NCI-H187 treated with DMSO at 0.1 percent for 48 hours (cell line): Measurements from ENCODE around the gene PPP1R14C.
"Not testable (repeated sequence)": the region's sequence is repeated elsewhere in the genome, so short reads cannot be mapped to it uniquely, and the experiment has no call there.

Experiments
- DNase-seq: peaks from one replicate; lab custom pipeline; 2025; lab: John Stamatoyannopoulos, UW

Gene PPP1R14C

DNA sequence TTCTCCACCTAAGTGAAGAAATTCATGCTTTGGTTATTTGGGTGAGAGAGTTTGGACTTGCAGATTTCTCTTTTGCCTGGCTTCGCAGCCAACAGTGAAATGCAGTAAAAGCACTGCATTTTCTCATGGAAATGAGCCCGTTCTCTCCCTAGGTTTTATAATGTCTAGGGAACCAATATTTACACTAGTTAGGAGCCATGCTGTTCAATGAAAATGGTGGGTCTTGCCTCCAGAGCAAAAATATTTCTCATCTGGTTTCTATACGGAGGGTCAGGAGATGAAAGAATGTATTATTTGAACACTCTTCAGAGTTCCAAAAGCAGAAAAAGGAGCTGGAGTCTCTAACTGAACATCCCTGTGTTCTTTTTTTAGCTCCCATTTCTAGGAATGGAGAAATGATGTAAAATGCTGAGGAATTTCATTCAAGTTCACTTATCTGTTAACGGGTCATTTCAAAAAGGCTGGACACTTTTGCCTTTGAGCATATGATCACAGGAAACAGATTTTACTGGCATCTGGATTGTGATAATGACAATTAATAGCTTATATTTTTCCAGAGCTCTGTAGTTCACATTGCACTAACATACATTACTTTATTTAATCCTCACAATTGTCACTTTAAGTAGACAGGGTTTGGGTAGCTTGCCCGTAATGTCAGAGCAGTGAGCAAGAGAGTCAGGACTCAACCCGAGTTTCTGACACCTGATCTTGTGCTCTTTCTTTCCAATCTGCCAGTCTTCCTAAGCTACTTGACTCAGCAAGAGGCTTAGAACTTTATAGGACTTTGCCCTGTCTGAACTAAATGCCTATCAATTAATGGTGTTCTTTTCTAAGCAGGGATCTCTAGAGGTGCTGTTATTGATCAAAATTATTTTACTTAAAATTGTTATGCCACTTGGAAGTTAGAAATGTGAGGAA lies 78.0 kb downstream of the PPP1R14C start:
- no peak for DNase-seq

DNA sequence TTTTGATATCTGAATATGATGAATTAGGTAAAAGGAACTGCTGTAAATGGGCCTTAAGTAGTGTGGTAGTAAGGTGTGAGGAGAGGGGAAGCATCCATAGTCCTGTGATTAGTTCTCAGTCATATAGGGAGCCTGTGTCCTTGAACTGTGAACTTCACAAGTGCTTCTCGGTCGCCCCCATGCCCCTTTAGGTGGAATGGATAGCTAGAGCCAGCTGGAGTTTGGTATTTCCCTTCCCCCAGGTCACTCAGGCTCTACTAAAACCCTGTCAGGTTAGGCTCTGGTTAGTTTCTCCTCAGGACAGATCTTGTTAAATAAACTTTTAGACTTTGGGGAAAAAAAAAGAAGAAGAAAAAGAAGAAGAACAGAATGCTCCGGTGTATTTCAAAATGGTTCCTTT lies 82.0 kb downstream of the PPP1R14C start:
- no peak for DNase-seq

DNA sequence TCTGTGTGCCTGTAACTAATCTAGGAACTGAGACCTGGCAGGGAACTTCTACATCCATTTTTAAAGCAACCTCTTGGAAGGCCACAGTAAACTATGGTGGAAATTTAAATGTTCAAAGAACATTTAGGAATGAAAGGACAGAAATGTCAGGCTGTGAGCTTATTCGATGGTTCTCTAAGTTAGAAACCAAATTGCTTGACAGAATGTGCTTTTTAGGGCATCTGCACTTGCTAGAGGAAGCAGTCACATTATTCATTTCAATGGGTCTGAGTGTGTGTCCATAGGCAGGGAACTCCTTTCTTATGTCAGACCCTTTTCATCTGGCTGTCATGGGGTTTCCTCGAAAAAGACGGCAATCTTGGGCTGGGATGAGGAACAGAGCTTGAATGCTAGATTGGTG lies 84.4 kb downstream of the PPP1R14C start:
- DNase-seq, result no peak

DNA sequence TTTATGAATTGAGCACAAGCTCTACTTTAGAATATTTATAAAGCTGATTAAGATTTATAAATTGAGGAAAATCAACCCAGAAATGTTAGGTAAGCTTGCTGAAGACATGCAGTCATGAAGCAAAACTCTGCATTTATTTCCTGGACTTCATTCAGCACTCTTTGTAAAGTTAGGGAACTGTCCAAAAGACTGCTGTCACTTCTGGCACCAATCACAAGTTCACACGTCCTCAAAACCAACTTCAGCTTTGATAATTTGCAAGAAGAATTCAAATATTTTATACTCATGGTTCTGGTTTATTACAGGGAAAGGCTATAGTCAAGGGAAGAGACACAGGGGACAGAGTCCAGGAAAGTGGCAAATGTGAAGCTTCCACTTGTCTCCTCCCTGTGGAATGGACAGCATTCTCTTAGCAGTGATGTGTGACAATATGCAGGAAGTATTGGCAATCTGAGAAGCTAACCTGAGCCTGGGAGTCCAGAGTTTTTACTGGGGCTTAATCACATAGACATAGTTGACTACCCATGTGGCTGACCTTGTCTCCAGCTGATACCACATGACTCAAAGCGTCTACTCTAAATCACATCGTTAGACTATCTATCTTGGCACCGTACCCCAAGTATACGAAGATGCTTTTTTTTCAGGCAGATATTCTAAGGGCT lies 85.4 kb downstream of the PPP1R14C start:
- no peak for DNase-seq

DNA sequence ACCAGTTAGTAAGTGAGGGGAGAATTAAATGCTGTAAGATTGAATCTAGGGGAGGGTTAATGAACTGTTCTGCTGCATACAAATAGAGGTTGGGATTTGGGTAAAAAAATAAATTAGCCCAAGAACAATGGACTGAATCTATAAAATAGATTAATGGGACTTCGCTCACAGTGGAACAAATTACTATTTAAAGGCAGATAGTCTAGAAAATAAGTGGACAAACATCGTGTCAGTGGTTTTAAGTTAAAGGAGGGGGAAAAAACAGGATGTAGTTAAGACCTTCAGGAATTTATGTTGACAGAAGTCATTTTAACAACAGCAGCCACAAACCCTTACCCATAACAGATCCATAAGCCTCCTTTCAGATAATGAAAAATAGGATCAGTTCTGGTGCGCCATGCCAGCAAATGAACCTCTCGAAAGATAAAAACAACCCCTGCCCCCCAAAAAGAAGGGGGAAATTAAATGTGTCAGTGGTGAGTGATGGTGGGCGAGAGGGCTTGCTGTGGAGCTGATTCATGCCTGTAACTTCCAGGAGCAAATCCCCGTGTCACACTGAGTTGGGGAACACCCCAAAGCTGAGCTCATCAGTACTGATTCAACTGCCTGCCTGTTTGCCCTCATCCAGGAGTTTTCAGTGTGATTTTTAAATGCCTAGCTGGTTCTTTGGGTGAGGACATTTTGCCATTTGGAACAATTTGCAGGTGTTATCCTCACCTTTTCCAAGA lies 86.8 kb downstream of the PPP1R14C start:
- DNase-seq, result no peak

DNA sequence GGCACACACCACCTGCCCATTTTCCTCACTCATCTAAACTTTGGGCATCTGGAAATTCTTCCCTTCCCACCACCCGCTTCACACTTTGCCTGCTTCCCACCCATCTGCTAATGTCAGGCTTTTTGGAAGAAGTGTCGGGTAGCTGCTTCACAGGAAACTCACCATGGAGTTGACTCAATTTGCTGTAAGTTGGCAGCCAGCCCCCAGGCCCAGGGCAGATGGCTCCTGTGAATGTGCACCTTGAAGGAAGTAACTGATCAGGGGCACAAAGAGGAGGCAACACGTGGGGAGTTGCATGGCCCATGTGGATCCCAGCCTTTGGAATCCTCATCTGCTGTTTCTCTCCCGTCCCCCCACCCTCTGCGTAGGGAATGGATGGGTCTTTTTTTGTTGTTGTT lies 87.3 kb downstream of the PPP1R14C start:
- no peak for DNase-seq

DNA sequence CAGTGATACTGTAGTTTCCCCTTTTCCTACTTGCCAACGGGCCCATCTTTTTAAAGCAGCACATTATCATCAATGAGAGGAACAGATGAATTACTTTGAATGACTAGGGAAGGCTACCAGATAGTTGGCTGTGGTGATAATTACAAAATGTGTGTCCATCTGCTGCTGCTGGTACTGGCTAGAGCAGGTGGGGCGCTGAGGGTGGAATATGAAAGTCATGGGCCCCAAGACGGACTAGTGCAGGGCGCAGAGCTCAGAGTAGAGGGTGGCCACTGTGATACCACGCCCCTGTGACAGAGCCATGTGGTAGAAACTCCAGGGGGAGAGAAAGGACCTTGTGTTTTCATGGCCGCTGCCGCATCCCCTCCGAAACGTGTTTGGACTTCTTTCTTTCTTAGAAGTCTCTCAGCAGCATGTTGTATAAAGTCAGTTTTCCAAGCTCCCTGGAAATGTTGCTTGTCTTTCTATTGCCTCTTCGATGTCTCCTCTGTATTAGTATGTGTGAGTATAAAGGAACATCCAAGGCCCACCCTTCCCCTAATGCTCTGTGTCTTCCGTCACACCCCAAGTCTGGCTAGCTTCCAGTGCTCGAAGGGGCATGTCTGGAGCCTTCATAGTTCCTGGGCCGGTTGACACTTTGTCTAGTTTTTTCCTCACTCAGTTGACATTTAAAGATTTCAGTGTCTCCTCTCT lies 88.1 kb downstream of the PPP1R14C start:
- no peak for DNase-seq

DNA sequence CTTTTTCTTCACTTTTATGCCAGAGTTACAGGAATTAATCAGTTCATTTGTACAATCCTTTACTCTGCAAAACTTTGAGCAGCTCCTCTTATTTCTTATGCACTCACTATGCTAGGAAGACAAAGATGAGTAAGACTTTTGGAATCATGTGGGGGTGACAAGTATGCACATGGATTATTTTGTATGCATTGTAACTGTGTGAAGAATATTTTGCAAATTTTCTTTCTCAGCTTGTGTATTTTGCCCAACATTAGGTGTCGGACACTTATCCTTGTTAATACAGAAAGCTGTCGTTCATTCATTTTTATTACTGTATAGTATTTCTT lies 88.6 kb downstream of the PPP1R14C start:
- DNase-seq, result no peak

DNA sequence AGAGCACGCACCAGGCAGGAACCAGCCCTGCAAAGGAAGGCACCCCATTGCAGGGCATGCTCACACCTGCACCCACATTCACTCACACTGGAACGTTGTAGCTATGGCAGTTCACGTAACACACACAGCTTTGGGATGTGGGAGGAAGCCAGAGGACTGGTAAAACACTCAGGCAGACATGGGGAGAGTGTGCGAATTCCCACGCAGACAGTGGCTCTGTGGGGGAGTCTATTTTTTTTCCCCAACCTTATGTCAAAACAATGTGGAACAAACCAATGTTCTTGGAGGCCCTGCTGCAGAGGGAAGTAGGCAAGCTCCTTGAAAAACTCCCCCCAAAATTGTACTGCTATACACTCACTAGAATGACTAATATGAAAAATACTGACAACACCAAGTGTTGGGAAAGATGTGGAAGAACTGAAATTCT lies 91.0 kb downstream of the PPP1R14C start:
- no peak for DNase-seq

DNA sequence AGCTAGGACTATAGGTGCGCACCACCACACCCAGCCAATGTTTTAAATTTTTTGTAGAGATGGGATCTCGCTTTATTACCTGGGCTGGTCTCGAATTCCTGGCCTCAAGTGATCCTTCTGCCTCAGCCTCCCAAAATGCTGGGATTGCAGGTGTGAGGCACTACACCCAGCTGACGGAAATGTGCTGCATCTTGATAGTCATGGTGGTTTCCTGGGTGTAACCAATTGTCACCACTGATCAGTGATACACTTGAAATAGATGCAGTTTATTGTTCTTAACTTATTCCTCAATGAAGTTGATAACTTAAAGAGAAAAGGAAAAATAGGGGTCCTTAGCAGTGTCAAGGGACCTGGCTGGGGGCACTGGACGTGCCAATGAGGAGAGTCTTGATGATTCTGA lies 92.4 kb downstream of the PPP1R14C start:
- DNase-seq, result no peak

DNA sequence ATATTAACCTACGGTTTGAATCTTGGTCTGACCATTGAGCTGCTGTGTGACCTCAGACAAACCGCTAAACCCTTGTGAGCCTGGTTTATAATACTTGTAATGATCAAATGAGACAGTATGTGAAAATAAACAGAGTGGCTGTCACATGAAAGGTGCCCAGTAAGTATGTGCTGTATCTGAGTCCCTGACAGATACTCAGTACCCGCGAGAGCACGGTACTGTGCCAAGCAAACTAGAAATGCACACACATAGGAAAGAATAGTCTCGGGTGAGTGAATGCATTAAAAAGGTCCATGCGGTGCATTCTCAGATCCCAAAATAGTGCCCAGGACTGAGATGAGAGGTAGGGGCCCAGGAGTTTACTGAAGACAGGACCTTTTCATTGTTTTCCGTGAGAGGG lies 93.3 kb downstream of the PPP1R14C start:
- no peak for DNase-seq

DNA sequence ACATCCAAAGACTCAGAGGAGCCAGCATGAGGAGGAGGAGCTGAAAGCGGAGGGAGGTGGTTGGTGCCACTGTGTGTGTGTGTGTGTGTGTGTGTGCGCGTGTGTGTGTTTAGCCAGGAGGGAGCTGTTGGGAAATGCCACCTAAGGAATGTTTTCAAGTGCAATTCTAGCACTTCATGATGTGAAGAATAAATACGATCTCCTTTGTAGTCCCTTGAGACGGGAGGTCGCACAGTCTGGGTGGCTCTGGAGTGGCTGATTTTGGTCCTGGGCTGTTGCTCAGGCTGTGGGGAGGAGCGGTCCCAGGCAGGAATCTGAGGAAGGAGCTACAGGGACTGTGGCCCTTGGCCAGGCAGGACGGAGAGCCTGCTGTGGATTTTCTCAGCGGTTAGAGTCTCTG lies 93.7 kb downstream of the PPP1R14C start:
- no peak for DNase-seq

DNA sequence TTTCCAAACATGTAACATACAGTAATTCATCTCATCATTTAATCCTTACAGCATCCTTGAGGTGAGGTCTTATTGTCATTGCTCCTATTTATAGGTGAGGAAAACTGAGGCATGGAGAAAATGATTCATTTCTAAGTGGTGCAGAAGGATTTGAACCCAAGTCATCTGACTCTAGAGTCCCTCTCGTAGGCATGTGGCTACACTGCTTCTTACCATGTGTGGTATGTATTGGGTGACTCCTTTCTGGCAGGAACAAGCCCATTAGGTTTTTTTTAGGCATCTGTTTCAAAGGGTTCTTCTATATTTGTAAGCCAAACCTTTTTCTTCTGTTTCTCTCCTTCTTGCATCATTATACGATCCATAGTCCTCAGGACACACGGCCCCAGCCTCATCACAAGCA lies 94.8 kb downstream of the PPP1R14C start:
- no peak for DNase-seq

DNA sequence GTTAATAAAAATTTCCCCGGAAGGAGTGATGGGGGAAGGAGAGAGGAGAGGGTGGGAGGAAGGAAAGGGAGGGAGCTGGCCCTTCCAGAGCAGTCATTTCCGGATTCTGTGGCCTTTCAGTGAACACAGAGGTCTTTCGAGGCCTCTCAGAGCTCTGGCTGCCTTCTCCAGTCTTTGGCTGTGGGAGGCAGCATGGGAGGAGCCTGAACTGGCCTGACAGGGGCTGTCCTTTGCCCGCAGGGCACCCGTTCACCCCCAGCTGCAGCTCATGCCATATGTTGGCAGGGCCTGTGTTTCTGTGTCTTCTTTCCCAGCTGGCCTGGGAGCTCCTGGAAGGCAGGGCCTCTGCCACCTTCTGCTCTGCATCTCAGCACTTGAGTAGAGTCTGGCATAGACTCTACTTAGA lies 95.5 kb downstream of the PPP1R14C start:
- DNase-seq, result no peak

DNA sequence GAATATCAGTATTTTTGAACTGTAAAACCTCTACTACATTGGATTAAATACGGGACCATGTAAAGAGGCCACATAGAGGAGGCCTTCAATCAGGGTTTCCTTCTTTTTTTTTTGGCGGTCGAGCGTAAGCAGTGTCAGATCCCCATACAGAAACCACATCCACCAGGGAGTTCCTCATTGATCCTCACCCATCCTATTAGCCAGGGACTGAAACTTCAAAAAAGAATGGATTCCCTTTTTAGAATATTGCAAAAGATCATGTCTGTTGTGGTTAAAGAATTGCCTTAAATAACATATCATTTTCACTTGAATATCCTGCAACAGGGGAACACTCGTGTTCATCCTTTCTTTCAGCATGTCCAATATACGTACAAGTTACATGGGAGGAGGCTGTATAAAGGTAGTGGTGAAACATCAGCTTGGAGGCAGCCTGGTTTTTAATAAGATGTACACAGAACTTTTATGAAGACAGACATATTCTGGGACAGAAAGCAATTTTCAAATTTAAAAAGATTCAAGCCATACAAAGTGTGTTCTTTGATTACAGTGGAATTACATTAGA lies 96.1 kb downstream of the PPP1R14C start:
- no peak for DNase-seq

DNA sequence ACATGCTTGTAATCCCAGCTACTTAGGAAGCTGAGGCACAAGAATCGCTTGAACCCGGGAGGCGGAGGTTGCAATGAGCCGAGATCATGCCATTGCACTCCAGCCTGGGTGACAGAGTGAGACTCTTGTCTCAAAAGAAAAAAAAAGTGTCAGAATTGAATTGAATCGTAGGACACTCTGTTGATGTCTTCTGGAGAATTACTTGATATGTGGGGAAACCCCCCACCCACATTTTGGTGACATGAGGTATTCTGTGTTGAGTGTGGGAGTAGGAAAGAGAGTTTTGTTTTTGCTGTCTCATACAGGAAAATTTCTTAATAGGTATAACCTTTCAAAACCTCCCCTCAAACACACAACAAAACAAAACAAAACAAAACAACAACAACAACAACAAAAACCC lies 98.9 kb downstream of the PPP1R14C start:
- DNase-seq, result not testable (repeated sequence)

DNA sequence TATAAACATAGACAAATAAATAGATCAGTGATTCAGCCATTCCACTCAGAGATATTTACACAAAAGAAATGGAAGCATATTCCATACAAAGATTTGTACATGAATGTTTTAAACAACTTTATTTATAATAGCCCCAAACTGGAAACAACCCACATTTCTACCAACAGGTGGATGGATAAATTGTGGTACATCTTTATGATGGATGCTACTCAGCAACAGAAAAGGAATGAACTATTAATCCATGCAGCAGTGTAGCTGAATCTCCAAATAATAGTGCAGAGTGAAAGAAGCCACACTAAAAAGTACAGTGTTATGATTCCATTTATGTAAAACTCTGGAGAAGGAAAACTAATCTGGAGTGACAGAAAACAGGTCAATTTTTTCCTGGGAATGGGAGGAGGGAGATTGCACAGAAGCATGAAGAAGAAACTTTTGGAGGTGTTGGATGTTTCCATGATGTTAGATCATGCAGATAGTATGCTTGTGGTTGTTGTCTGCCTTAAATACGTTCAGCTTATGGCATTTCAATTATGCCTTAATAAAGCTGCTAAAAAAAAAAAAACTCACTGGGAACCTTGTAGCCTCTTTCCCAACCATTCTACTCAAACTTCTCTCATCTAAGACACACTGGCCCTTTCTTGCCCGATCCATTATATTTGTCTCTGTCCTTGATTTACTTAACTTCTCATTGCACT lies 100.9 kb downstream of the PPP1R14C start:
- DNase-seq, result no peak

DNA sequence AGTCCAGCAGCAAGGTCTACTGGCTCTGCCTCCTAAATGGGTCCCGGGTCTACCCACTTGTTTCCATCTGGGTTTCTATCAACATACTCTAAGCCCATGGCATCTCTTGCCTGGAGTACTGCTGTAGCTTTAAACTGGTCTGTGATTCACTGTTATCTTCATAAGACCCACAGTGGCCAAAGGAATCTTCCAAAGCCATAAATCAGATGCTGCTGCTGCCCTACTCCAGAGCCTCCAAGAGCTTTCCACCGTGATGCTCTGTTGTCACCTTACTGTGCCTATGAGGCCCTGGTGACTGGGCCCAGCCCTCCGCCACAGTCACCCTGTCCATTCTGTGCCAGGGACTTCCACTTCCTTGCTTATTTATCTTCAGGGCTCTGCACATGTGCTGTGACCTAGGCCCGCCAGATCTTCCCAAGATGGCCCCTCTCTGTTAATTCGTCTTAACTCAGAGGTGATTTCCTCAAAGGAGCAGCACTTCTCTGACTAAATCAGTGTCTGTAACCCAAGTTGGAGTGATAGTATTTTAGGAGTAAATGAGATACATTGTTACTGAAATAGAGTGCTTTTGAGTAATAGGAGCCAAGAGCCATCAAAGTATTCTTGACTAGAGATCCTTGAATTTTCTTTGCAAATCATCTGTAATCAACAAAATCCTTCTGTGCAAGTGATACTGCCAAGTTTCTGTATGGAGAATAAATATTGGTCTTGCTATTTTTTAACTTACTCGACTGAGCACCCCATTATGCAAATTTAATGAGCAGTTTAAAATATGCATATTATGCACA lies 102.5 kb downstream of the PPP1R14C start:
- DNase-seq, result no peak

DNA sequence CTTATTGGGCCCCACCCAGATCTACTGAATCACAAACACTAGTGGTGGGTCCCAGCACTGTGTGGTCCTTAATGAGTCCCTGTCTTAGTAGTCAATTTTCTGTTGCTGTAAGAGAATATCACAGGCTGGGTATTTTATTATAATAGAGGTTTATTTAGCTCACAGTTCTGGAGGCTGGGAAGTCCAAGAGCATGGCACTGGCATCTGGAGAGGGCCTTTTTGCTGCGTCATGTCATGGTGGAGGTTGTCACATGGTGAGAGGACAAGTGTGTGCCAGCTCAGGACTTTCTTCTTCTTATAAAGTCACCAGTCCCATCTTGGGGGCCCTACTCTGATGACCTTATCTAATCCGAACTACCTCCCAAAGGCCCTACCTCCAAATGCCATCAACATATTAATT lies 105.0 kb downstream of the PPP1R14C start:
- no peak for DNase-seq

DNA sequence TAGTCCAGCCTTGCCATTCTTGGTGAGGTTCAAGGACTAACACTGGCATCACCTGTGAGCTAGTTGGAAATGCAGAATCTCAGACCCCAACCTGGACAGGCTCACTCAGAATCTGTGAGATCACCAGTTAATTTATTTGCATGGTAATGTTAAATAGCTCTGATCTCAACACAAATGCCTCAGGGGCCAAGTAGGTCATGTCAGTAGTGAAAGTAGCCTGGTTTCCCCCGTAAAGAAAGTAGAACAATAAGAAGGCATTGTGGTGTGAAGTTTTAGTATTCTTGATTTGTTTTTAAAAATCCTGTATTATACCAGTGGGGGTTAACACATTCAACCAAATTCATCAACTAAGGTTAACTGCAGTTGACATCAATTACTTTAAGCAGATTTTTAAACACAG lies 105.5 kb downstream of the PPP1R14C start:
- no peak for DNase-seq

DNA sequence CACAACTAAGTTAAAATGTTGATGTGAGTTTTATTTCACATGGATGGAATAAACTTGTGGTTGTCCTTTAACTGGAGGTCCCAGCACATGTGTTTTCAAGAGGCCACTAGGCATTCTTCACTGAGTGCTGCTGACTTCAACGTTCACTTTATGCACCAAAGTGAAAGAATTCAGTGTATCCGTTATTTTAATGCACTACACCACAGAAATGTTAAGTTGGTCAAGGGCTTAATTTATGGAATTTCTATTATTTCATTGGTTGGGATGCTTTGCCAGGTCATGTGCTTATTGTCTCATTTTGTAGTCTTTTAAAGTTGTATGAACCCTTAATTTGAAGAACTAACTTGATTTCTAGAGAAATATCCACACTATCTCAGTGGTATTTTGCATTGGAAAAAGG lies 106.4 kb downstream of the PPP1R14C start:
- DNase-seq, result no peak
